HEK293 (cell line): Measurements from ENCODE around the gene TJP3.

Source experiments
- BCL11A ChIP-seq: fragments of 450-650 bp; formaldehyde crosslinking; IDR thresholded peaks from 2 replicates; pipeline ENCODE4 v1.5.1; 2016; ENCODE audit warnings: low read depth, missing biosample characterization, missing genetic modification characterization
- EGR2 ChIP-seq: fragments of 450-650 bp; formaldehyde crosslinking; IDR thresholded peaks from 2 replicates; pipeline ENCODE4 v1.5.1; 2016; ENCODE audit warnings: low read depth, missing biosample characterization, missing genetic modification characterization
- GLIS2 ChIP-seq: fragments of 450-650 bp; formaldehyde crosslinking; IDR thresholded peaks from 2 replicates; pipeline ENCODE4 v1.5.1; 2016; ENCODE audit warnings: missing biosample characterization, missing genetic modification characterization
- MZF1 ChIP-seq: fragments of 450-650 bp; formaldehyde crosslinking; IDR thresholded peaks from 2 replicates; pipeline ENCODE4 v1.5.1; 2017; ENCODE audit warnings: missing biosample characterization, missing genetic modification characterization, borderline replicate concordance
- OVOL3 ChIP-seq: fragments of 450-650 bp; formaldehyde crosslinking; IDR thresholded peaks from 2 replicates; pipeline ENCODE4 v1.5.1; 2016; ENCODE audit warnings: missing biosample characterization, missing genetic modification characterization
- REPIN1 ChIP-seq: fragments of 450-650 bp; formaldehyde crosslinking; IDR thresholded peaks from 2 replicates; pipeline ENCODE4 v1.5.1; 2017; ENCODE audit warnings: missing biosample characterization, missing genetic modification characterization, low read depth
- SP2 ChIP-seq: fragments of 450-650 bp; formaldehyde crosslinking; IDR thresholded peaks from 2 replicates; pipeline ENCODE4 v1.5.1; 2016; ENCODE audit warnings: missing biosample characterization, missing genetic modification characterization
- ZBTB21 ChIP-seq: fragments of 450-650 bp; formaldehyde crosslinking; IDR thresholded peaks from 2 replicates; pipeline ENCODE4 v1.5.1; 2017; ENCODE audit warnings: missing biosample characterization, missing genetic modification characterization
- ZBTB8A ChIP-seq: fragments of 450-650 bp; formaldehyde crosslinking; IDR thresholded peaks from 2 replicates; pipeline ENCODE4 v1.5.1; 2016; ENCODE audit warnings: missing biosample characterization, missing genetic modification characterization
- ZNF292 ChIP-seq: fragments of 450-650 bp; formaldehyde crosslinking; IDR thresholded peaks from 2 replicates; pipeline ENCODE4 v1.5.1; 2016; ENCODE audit warnings: low read depth, missing biosample characterization, missing genetic modification characterization, borderline replicate concordance
- ZNF311 ChIP-seq: fragments of 450-650 bp; formaldehyde crosslinking; IDR thresholded peaks from 2 replicates; pipeline ENCODE4 v1.5.1; 2017; ENCODE audit warnings: missing biosample characterization, missing genetic modification characterization, borderline replicate concordance
- ZNF391 ChIP-seq: fragments of 450-650 bp; formaldehyde crosslinking; IDR thresholded peaks from 2 replicates; pipeline ENCODE4 v1.5.1; 2016; ENCODE audit warnings: low read depth, missing biosample characterization, missing genetic modification characterization, borderline replicate concordance
- ZNF529 ChIP-seq: fragments of 450-650 bp; formaldehyde crosslinking; IDR thresholded peaks from 2 replicates; pipeline ENCODE4 v1.5.1; 2017; ENCODE audit warnings: missing genetic modification characterization, missing biosample characterization; ENCODE audit not compliant: insufficient replicate concordance
- ZNF555 ChIP-seq: fragments of 450-650 bp; formaldehyde crosslinking; conservative IDR thresholded peaks from 2 replicates; pipeline ENCODE4 v1.5.1; 2017; ENCODE audit warnings: missing biosample characterization, mild to moderate bottlenecking, missing genetic modification characterization, inconsistent platforms
- ZNF571 ChIP-seq: fragments of 450-650 bp; formaldehyde crosslinking; IDR thresholded peaks from 2 replicates; pipeline ENCODE4 v1.5.0; 2017; ENCODE audit warnings: missing biosample characterization, missing genetic modification characterization
- ZNF610 ChIP-seq: fragments of 450-650 bp; formaldehyde crosslinking; IDR thresholded peaks from 2 replicates; pipeline ENCODE4 v1.5.1; 2016; ENCODE audit warnings: missing biosample characterization, missing genetic modification characterization, borderline replicate concordance
- ZNF660 ChIP-seq: fragments of 450-650 bp; IDR thresholded peaks from 2 replicates; pipeline ENCODE4 v1.5.1; 2018; ENCODE audit warnings: missing biosample characterization, mild to moderate bottlenecking, missing genetic modification characterization
- ZSCAN23 ChIP-seq: fragments of 450-650 bp; formaldehyde crosslinking; IDR thresholded peaks from 2 replicates; pipeline ENCODE4 v1.5.1; 2016; ENCODE audit warnings: missing biosample characterization, missing genetic modification characterization
- TF ChIP-seq, protein P1 (sequence below): fragments of 450-650 bp; formaldehyde crosslinking; IDR thresholded peaks from 2 replicates; pipeline ENCODE4 v1.5.1; 2016; ENCODE audit warnings: missing biosample characterization, missing genetic modification characterization
- TF ChIP-seq, protein P2 (sequence below): fragments of 450-650 bp; formaldehyde crosslinking; IDR thresholded peaks from 2 replicates; pipeline ENCODE4 v1.5.1; 2017; ENCODE audit warnings: missing biosample characterization, missing genetic modification characterization
- TF ChIP-seq, protein P3 (sequence below): fragments of 450-650 bp; formaldehyde crosslinking; IDR thresholded peaks from 2 replicates; pipeline ENCODE4 v1.5.1; 2016; ENCODE audit warnings: missing biosample characterization, missing genetic modification characterization
- TF ChIP-seq, protein P4 (sequence below): fragments of 450-650 bp; formaldehyde crosslinking; IDR thresholded peaks from 2 replicates; pipeline ENCODE4 v1.5.1; 2016; ENCODE audit warnings: missing biosample characterization, missing genetic modification characterization, borderline replicate concordance
- TF ChIP-seq, protein P5 (sequence below): fragments of 450-650 bp; formaldehyde crosslinking; IDR thresholded peaks from 2 replicates; pipeline ENCODE4 v1.5.1; 2016; ENCODE audit warnings: missing biosample characterization, missing genetic modification characterization
- TF ChIP-seq, protein P6 (sequence below): fragments of 450-650 bp; formaldehyde crosslinking; IDR thresholded peaks from 2 replicates; pipeline ENCODE4 v1.5.1; 2017; ENCODE audit warnings: missing biosample characterization, missing genetic modification characterization
- TF ChIP-seq, protein P7 (sequence below): fragments of 450-650 bp; formaldehyde crosslinking; IDR thresholded peaks from 2 replicates; pipeline ENCODE4 v1.5.1; 2016; ENCODE audit warnings: missing biosample characterization, missing genetic modification characterization

Gene TJP3

DNA sequence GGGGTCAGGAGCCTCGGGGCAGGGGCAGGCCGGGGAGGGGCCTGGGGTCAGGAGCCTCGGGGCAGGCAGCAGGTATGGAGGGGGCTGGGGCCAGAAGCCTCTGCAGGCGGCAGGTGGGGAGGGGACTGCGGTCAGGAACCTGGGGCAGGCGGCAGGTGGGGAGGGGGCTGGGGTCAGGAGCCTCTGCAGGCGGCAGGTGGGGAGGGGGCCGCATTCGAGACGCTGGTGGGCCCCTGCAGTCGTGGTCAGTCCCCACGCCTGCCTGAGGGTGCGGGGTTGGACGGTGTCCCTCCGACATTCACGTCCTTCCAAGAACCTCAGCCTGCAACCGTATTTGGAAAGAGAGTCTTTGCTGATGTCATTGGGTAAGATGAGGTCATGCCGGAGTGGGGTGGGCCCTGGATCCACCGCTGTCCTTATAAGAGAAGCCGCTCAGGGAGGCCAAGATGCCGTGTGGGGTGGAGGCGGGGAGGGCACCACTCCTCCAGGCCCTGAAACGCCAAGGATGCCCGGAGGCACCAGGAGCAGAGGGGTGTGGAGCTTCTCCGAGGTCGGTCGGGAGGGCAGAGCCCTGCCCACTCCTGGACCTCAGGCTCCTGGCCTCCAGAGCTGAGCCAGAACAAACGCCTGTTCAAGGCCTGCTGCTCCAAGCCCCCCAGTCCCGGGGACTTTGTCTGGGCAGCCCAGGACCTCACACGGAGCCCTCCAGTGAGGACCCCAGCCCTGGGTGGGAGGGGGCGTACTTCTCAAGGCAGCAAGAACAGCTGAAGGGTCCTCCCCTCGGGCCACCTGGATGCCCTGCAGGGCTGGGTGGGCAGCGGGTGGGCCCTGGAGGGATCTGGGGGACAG is 38.0 kb upstream of the TJP3 start (continued):
- TF ChIP-seq, protein P1, sequence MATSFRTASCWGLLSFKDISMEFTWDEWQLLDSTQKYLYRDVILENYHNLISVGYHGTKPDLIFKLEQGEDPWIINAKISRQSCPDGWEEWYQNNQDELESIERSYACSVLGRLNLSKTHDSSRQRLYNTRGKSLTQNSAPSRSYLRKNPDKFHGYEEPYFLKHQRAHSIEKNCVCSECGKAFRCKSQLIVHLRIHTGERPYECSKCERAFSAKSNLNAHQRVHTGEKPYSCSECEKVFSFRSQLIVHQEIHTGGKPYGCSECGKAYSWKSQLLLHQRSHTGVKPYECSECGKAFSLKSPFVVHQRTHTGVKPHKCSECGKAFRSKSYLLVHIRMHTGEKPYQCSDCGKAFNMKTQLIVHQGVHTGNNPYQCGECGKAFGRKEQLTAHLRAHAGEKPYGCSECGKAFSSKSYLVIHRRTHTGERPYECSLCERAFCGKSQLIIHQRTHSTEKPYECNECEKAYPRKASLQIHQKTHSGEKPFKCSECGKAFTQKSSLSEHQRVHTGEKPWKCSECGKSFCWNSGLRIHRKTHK (tag by site-specific recombination) = no peak
- peak; percentile 76 for TF ChIP-seq GLIS2
- TF ChIP-seq, protein P2, sequence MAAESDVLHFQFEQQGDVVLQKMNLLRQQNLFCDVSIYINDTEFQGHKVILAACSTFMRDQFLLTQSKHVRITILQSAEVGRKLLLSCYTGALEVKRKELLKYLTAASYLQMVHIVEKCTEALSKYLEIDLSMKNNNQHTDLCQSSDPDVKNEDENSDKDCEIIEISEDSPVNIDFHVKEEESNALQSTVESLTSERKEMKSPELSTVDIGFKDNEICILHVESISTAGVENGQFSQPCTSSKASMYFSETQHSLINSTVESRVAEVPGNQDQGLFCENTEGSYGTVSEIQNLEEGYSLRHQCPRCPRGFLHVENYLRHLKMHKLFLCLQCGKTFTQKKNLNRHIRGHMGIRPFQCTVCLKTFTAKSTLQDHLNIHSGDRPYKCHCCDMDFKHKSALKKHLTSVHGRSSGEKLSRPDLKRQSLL (tag by site-specific recombination) = no peak
- no peak for TF ChIP-seq OVOL3 (tag by site-specific recombination)
- TF ChIP-seq, protein P3, sequence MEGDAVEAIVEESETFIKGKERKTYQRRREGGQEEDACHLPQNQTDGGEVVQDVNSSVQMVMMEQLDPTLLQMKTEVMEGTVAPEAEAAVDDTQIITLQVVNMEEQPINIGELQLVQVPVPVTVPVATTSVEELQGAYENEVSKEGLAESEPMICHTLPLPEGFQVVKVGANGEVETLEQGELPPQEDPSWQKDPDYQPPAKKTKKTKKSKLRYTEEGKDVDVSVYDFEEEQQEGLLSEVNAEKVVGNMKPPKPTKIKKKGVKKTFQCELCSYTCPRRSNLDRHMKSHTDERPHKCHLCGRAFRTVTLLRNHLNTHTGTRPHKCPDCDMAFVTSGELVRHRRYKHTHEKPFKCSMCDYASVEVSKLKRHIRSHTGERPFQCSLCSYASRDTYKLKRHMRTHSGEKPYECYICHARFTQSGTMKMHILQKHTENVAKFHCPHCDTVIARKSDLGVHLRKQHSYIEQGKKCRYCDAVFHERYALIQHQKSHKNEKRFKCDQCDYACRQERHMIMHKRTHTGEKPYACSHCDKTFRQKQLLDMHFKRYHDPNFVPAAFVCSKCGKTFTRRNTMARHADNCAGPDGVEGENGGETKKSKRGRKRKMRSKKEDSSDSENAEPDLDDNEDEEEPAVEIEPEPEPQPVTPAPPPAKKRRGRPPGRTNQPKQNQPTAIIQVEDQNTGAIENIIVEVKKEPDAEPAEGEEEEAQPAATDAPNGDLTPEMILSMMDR (tag by site-specific recombination) = no peak
- no peak for TF ChIP-seq ZNF571 (tag by site-specific recombination)
- TF ChIP-seq ZSCAN23 (tag by site-specific recombination) = no peak
- peak; percentile 29; the same call in 1 of the 2 replicates for TF ChIP-seq EGR2 (tag by site-specific recombination)
- TF ChIP-seq ZNF660 (tag by site-specific recombination) = no peak
- TF ChIP-seq ZNF311 (tag by site-specific recombination) = no peak
- TF ChIP-seq REPIN1 = no peak
- no peak for TF ChIP-seq ZBTB8A (tag by site-specific recombination)
- TF ChIP-seq ZNF610 (tag by site-specific recombination) = no peak
- TF ChIP-seq ZBTB21 (tag by site-specific recombination) = peak; percentile 97
- no peak for TF ChIP-seq ZNF529
- TF ChIP-seq, protein P4, sequence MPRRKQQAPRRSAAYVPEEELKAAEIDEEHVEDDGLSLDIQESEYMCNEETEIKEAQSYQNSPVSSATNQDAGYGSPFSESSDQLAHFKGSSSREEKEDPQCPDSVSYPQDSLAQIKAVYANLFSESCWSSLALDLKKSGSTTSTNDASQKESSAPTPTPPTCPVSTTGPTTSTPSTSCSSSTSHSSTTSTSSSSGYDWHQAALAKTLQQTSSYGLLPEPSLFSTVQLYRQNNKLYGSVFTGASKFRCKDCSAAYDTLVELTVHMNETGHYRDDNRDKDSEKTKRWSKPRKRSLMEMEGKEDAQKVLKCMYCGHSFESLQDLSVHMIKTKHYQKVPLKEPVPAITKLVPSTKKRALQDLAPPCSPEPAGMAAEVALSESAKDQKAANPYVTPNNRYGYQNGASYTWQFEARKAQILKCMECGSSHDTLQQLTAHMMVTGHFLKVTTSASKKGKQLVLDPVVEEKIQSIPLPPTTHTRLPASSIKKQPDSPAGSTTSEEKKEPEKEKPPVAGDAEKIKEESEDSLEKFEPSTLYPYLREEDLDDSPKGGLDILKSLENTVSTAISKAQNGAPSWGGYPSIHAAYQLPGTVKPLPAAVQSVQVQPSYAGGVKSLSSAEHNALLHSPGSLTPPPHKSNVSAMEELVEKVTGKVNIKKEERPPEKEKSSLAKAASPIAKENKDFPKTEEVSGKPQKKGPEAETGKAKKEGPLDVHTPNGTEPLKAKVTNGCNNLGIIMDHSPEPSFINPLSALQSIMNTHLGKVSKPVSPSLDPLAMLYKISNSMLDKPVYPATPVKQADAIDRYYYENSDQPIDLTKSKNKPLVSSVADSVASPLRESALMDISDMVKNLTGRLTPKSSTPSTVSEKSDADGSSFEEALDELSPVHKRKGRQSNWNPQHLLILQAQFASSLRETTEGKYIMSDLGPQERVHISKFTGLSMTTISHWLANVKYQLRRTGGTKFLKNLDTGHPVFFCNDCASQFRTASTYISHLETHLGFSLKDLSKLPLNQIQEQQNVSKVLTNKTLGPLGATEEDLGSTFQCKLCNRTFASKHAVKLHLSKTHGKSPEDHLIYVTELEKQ (tag by site-specific recombination) = no peak
- peak; percentile 50 for TF ChIP-seq SP2
- TF ChIP-seq ZNF391 (tag by site-specific recombination) = no peak
- TF ChIP-seq BCL11A (tag by site-specific recombination) = peak; percentile 52; the same call in 1 of the 2 replicates
- TF ChIP-seq, protein P5, sequence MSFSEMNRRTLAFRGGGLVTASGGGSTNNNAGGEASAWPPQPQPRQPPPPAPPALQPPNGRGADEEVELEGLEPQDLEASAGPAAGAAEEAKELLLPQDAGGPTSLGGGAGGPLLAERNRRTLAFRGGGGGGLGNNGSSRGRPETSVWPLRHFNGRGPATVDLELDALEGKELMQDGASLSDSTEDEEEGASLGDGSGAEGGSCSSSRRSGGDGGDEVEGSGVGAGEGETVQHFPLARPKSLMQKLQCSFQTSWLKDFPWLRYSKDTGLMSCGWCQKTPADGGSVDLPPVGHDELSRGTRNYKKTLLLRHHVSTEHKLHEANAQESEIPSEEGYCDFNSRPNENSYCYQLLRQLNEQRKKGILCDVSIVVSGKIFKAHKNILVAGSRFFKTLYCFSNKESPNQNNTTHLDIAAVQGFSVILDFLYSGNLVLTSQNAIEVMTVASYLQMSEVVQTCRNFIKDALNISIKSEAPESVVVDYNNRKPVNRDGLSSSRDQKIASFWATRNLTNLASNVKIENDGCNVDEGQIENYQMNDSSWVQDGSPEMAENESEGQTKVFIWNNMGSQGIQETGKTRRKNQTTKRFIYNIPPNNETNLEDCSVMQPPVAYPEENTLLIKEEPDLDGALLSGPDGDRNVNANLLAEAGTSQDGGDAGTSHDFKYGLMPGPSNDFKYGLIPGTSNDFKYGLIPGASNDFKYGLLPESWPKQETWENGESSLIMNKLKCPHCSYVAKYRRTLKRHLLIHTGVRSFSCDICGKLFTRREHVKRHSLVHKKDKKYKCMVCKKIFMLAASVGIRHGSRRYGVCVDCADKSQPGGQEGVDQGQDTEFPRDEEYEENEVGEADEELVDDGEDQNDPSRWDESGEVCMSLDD (tag by site-specific recombination) = peak; percentile 27; the same call in 1 of the 2 replicates
- TF ChIP-seq, protein P6, sequence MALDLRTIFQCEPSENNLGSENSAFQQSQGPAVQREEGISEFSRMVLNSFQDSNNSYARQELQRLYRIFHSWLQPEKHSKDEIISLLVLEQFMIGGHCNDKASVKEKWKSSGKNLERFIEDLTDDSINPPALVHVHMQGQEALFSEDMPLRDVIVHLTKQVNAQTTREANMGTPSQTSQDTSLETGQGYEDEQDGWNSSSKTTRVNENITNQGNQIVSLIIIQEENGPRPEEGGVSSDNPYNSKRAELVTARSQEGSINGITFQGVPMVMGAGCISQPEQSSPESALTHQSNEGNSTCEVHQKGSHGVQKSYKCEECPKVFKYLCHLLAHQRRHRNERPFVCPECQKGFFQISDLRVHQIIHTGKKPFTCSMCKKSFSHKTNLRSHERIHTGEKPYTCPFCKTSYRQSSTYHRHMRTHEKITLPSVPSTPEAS (tag by site-specific recombination) = no peak
- TF ChIP-seq ZNF555 (tag by site-specific recombination) = no peak
- TF ChIP-seq, protein P7, sequence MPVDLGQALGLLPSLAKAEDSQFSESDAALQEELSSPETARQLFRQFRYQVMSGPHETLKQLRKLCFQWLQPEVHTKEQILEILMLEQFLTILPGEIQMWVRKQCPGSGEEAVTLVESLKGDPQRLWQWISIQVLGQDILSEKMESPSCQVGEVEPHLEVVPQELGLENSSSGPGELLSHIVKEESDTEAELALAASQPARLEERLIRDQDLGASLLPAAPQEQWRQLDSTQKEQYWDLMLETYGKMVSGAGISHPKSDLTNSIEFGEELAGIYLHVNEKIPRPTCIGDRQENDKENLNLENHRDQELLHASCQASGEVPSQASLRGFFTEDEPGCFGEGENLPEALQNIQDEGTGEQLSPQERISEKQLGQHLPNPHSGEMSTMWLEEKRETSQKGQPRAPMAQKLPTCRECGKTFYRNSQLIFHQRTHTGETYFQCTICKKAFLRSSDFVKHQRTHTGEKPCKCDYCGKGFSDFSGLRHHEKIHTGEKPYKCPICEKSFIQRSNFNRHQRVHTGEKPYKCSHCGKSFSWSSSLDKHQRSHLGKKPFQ (tag by site-specific recombination) = no peak
- no peak for TF ChIP-seq ZNF292 (tag by site-specific recombination)
- no peak for TF ChIP-seq MZF1 (tag by site-specific recombination)
